HS-5 (cell line): ENCODE results near the gene SRPRB.

Experiments
- DNase-seq: peaks from one replicate; pipeline ENCODE4 v3.0.0-alpha.2; 2012; ENCODE audit warnings: low read depth

Gene SRPRB

DNA sequence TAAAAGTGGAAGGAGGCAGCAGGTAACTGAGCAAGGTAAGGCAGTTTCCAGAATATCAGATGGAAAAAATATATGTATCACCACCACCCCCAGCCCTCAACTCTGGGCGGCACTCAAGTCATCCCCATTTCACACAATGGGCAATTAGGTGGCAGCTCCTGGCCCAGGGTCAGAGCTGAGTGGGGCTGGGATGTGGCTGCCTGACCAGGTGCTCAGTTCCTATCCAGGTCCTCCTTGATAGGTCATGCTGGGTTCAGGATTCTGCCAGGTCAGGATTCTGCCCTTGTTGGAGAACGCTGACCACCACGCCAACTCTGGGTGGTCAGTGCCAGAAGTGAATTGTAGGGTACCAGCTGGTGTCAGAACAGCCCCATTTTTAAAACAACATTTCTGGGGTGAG, 60.5 kb downstream of the SRPRB start:
- DNase-seq: no peak

GRCh38 chr3:133868186-133868585, 62.6 kb downstream of the SRPRB start:
- no peak for DNase-seq

GRCh38 chr3:133868758-133869475, 63.3 kb downstream of the SRPRB start:
- DNase-seq: no peak

GRCh38 chr3:133869586-133869985, 64.0 kb downstream of the SRPRB start:
- no peak for DNase-seq

- no peak for DNase-seq
Measured at GRCh38 chr3:133870822-133871221, 65.2 kb downstream of the SRPRB start.
